Stimulated activated effector memory CD8-positive, alpha-beta T cell treated with anti-CD3 and anti-CD28 coated beads, Interleukin-12 subunit alpha, Interleukin-12 subunit beta, amount 100 ng/mL, for 72 hours (primary cell): ENCODE results near the gene NLGN1.
"Not testable (repeated sequence)": the region's sequence is repeated elsewhere in the genome, so short reads cannot be mapped to it uniquely, and the experiment has no call there.

Experiments used
- ATAC-seq: fragments of 150-1000 bp; cut with Tn5 transposase; 2 replicates; pipeline ENCODE4 v1.10.0; 2021
- DNase-seq, 2 donors: peaks; one replicate each; pipeline ENCODE4 v3.0.0; 2021 to 2022; ENCODE audit warnings: low spot score in 2 of 2
- H3K27ac Mint-ChIP-seq: one replicate; pipeline ENCODE4 v1.8.0; 2022; ENCODE audit warnings: mild to moderate bottlenecking, mixed read lengths
- H3K36me3 Mint-ChIP-seq: one replicate; pipeline ENCODE4 v1.8.0; 2022; ENCODE audit warnings: mild to moderate bottlenecking, mixed read lengths
- H3K4me1 Mint-ChIP-seq: one replicate; pipeline ENCODE4 v1.8.0; 2022; ENCODE audit warnings: mixed read lengths
- H3K4me3 Mint-ChIP-seq: one replicate; pipeline ENCODE4 v1.8.0; 2022; ENCODE audit warnings: mild to moderate bottlenecking, mixed read lengths
- H3K9me3 Mint-ChIP-seq: one replicate; pipeline ENCODE4 v1.8.0; 2022; ENCODE audit warnings: mixed read lengths

Gene NLGN1

GRCh38 chr3:174232028-174232657, 834.6 kb downstream of the NLGN1 start:
- not testable (repeated sequence) for H3K4me1 Mint-ChIP-seq, H3K4me3 Mint-ChIP-seq, H3K27ac Mint-ChIP-seq, H3K36me3 Mint-ChIP-seq, DNase-seq, ATAC-seq
- peaks cover 13% of the 10 kb centered on the region for H3K9me3 Mint-ChIP-seq

- Mint-ChIP-seq H3K4me1 (no peaks in the 10 kb centered on the region), H3K9me3 (peaks cover 13% of the 10 kb centered on the region), H3K27ac (no peak overlapping the region), H3K4me3 (no peak overlapping the region), H3K36me3 (no peaks in the 10 kb centered on the region)
- no peak for DNase-seq
- ATAC-seq, result no peak
These were observed 835.3 kb downstream of the NLGN1 start for GRCh38 chr3:174232658-174233429.

- Mint-ChIP-seq H3K36me3 (no peaks in the 10 kb centered on the region), H3K27ac (no peak overlapping the region), H3K9me3 (peaks cover 13% of the 10 kb centered on the region), H3K4me3 (no peak overlapping the region), H3K4me1 (no peaks in the 10 kb centered on the region)
- ATAC-seq (no peak), DNase-seq (no peak)
These were observed 836.0 kb downstream of the NLGN1 start for GRCh38 chr3:174233511-174233910.

GRCh38 chr3:174242311-174243041, 844.9 kb downstream of the NLGN1 start:
- Mint-ChIP-seq H3K4me3 (no peak overlapping the region), H3K9me3 (peaks cover 7% of the 10 kb centered on the region)

GRCh38 chr3:174243171-174243570, 845.6 kb downstream of the NLGN1 start:
- ATAC-seq, result no peak
- no peak overlapping the region for H3K27ac Mint-ChIP-seq
- DNase-seq, result no peak
- peaks cover 7% of the 10 kb centered on the region for H3K9me3 Mint-ChIP-seq
- H3K36me3 Mint-ChIP-seq, result no peaks in the 10 kb centered on the region
- no peak overlapping the region for H3K4me3 Mint-ChIP-seq
- H3K4me1 Mint-ChIP-seq, result no peaks in the 10 kb centered on the region

More at GRCh38 chr3:174242311-174243041, 844.9 kb downstream of the NLGN1 start:
- Mint-ChIP-seq H3K27ac (no peak overlapping the region), H3K4me1 (no peaks in the 10 kb centered on the region), H3K36me3 (no peaks in the 10 kb centered on the region)
- no peak for DNase-seq
- no peak for ATAC-seq

- ATAC-seq (no peak), DNase-seq (no peak)
- Mint-ChIP-seq H3K4me1 (no peaks in the 10 kb centered on the region), H3K4me3 (no peak overlapping the region), H3K9me3 (peaks cover 13% of the 10 kb centered on the region), H3K27ac (no peak overlapping the region), H3K36me3 (no peaks in the 10 kb centered on the region)
These were observed 850.2 kb downstream of the NLGN1 start for GRCh38 chr3:174247687-174248152.

- H3K36me3 Mint-ChIP-seq, result no peaks in the 10 kb centered on the region
- ATAC-seq, result no peak
- DNase-seq, result no peak
- H3K27ac Mint-ChIP-seq, result no peak overlapping the region
- no peaks in the 10 kb centered on the region for H3K4me1 Mint-ChIP-seq
- peaks cover 14% of the 10 kb centered on the region for H3K9me3 Mint-ChIP-seq
- H3K4me3 Mint-ChIP-seq, result no peak overlapping the region
These were observed 854.1 kb downstream of the NLGN1 start for GRCh38 chr3:174251681-174252080.

GRCh38 chr3:174253196-174253823, 855.8 kb downstream of the NLGN1 start:
- no peak overlapping the region for H3K4me3 Mint-ChIP-seq

GRCh38 chr3:174253940-174254339, 856.4 kb downstream of the NLGN1 start:
- no peaks in the 10 kb centered on the region for H3K4me1 Mint-ChIP-seq
- no peaks in the 10 kb centered on the region for H3K36me3 Mint-ChIP-seq
- no peak for ATAC-seq

More at GRCh38 chr3:174253196-174253823, 855.8 kb downstream of the NLGN1 start:
- Mint-ChIP-seq H3K36me3 (no peaks in the 10 kb centered on the region), H3K9me3 (peaks cover 12% of the 10 kb centered on the region), H3K27ac (no peak overlapping the region), H3K4me1 (no peaks in the 10 kb centered on the region)
- no peak for DNase-seq
- no peak for ATAC-seq

GRCh38 chr3:174255454-174255853, 857.9 kb downstream of the NLGN1 start:
- H3K9me3 Mint-ChIP-seq, result peaks cover 10% of the 10 kb centered on the region
- DNase-seq, result no peak
- no peak for ATAC-seq
- no peak overlapping the region for H3K4me3 Mint-ChIP-seq
- H3K27ac Mint-ChIP-seq, result no peak overlapping the region
- no peaks in the 10 kb centered on the region for H3K4me1 Mint-ChIP-seq
- H3K36me3 Mint-ChIP-seq, result no peaks in the 10 kb centered on the region

More at GRCh38 chr3:174253940-174254339, 856.4 kb downstream of the NLGN1 start:
- H3K27ac Mint-ChIP-seq, result no peak overlapping the region
- no peak overlapping the region for H3K4me3 Mint-ChIP-seq
- H3K9me3 Mint-ChIP-seq, result peaks cover 14% of the 10 kb centered on the region
- no peak for DNase-seq

- Mint-ChIP-seq H3K4me3 (no peak overlapping the region), H3K9me3 (peaks cover 2% of the 10 kb centered on the region), H3K36me3 (no peaks in the 10 kb centered on the region), H3K27ac (no peak overlapping the region), H3K4me1 (no peaks in the 10 kb centered on the region)
- no peak for DNase-seq
- no peak for ATAC-seq
These were observed 868.9 kb downstream of the NLGN1 start for GRCh38 chr3:174266476-174266875.

GRCh38 chr3:174268061-174268460, 870.5 kb downstream of the NLGN1 start:
- Mint-ChIP-seq H3K4me3 (no peak overlapping the region), H3K9me3 (peaks cover 2% of the 10 kb centered on the region), H3K4me1 (no peaks in the 10 kb centered on the region), H3K36me3 (no peaks in the 10 kb centered on the region), H3K27ac (no peak overlapping the region)
- no peak for ATAC-seq
- DNase-seq, result no peak

- H3K4me3 Mint-ChIP-seq, result no peak overlapping the region
- H3K36me3 Mint-ChIP-seq, result no peaks in the 10 kb centered on the region
- peaks cover 2% of the 10 kb centered on the region for H3K9me3 Mint-ChIP-seq
These were observed 871.0 kb downstream of the NLGN1 start for GRCh38 chr3:174268586-174268985.

GRCh38 chr3:174270841-174271240, 873.3 kb downstream of the NLGN1 start:
- ATAC-seq (no peak), DNase-seq (no peak)
- no peak overlapping the region for H3K27ac Mint-ChIP-seq
- H3K36me3 Mint-ChIP-seq, result no peaks in the 10 kb centered on the region
- H3K9me3 Mint-ChIP-seq, result peaks cover 2% of the 10 kb centered on the region
- H3K4me3 Mint-ChIP-seq, result no peak overlapping the region
- H3K4me1 Mint-ChIP-seq, result no peaks in the 10 kb centered on the region

More at GRCh38 chr3:174268586-174268985, 871.0 kb downstream of the NLGN1 start:
- DNase-seq (no peak), ATAC-seq (no peak)
- no peaks in the 10 kb centered on the region for H3K4me1 Mint-ChIP-seq
- no peak overlapping the region for H3K27ac Mint-ChIP-seq

GRCh38 chr3:174275336-174275735, 877.8 kb downstream of the NLGN1 start:
- Mint-ChIP-seq H3K4me3 (no peak overlapping the region), H3K9me3 (peaks cover 7% of the 10 kb centered on the region), H3K36me3 (no peaks in the 10 kb centered on the region), H3K4me1 (no peaks in the 10 kb centered on the region), H3K27ac (no peak overlapping the region)
- ATAC-seq, result no peak
- no peak for DNase-seq
